HUES6 (cell line): Measurements from ENCODE around the gene TRIO.

Experiments
- H3K27ac ChIP-seq: 2 replicates; pipeline ENCODE4 v1.7.0; 2013; ENCODE audit warnings: low read depth, mild to moderate bottlenecking, low read length, inconsistent platforms
- H3K27me3 ChIP-seq: 2 replicates; pipeline ENCODE4 v1.6.1; 2013; ENCODE audit warnings: low read length; ENCODE audit not compliant: control insufficient read depth, insufficient read depth
- H3K36me3 ChIP-seq: 2 replicates; pipeline ENCODE4 v1.6.1; 2013; ENCODE audit warnings: low read length; ENCODE audit not compliant: control insufficient read depth, insufficient read depth
- H3K4me1 ChIP-seq: 2 replicates; pipeline ENCODE4 v1.6.1; 2013; ENCODE audit warnings: low read length; ENCODE audit not compliant: control insufficient read depth, insufficient read depth
- H3K4me3 ChIP-seq: 2 replicates; pipeline ENCODE4 v1.5.1; 2013; ENCODE audit warnings: low read depth, low read length
- H3K9ac ChIP-seq: one replicate; pipeline ENCODE4 v1.6.1; 2013; ENCODE audit warnings: mild to moderate bottlenecking, low read length
- H3K9me3 ChIP-seq: 2 replicates; pipeline ENCODE4 v1.6.1; 2013; ENCODE audit warnings: low read depth, low read length; ENCODE audit not compliant: control insufficient read depth, insufficient read depth

TRIO gene

GRCh38 chr5:14286574-14287421 lies 143.7 kb downstream of the TRIO start:
- no peaks in the 10 kb centered on the region for H3K9me3 ChIP-seq
- H3K36me3 ChIP-seq, result peaks cover 49% of the 10 kb centered on the region
- H3K27me3 ChIP-seq, result no peaks in the 10 kb centered on the region
- no peak overlapping the region for H3K27ac ChIP-seq
- H3K9ac ChIP-seq, result no peak overlapping the region
- H3K4me3 ChIP-seq, result no peak overlapping the region
- peaks cover 14% of the 10 kb centered on the region for H3K4me1 ChIP-seq

- Histone ChIP-seq H3K27me3 (no peaks in the 10 kb centered on the region), H3K9ac (no peak overlapping the region), H3K27ac (no peak overlapping the region), H3K4me3 (no peak overlapping the region), H3K9me3 (no peaks in the 10 kb centered on the region), H3K36me3 (peaks cover 79% of the 10 kb centered on the region), H3K4me1 (no peaks in the 10 kb centered on the region; the same call in 1 of the 2 replicates)
Observed at GRCh38 chr5:14292766-14293658, 149.9 kb downstream of the TRIO start.

- no peak overlapping the region for H3K9ac ChIP-seq
- H3K4me1 ChIP-seq, result no peaks in the 10 kb centered on the region; the same call in 1 of the 2 replicates
Observed at GRCh38 chr5:14295610-14296009, 152.5 kb downstream of the TRIO start.

GRCh38 chr5:14296533-14297331 lies 153.6 kb downstream of the TRIO start:
- H3K4me1 ChIP-seq, result no peaks in the 10 kb centered on the region; the same call in 1 of the 2 replicates
- H3K4me3 ChIP-seq, result no peak overlapping the region
- no peaks in the 10 kb centered on the region for H3K9me3 ChIP-seq
- peaks cover 88% of the 10 kb centered on the region for H3K36me3 ChIP-seq
- H3K9ac ChIP-seq, result no peak overlapping the region
- H3K27ac ChIP-seq, result no peak overlapping the region
- no peaks in the 10 kb centered on the region for H3K27me3 ChIP-seq

More at GRCh38 chr5:14295610-14296009, 152.5 kb downstream of the TRIO start:
- Histone ChIP-seq H3K4me3 (no peak overlapping the region), H3K27me3 (no peaks in the 10 kb centered on the region), H3K27ac (no peak overlapping the region), H3K36me3 (peaks cover 88% of the 10 kb centered on the region), H3K9me3 (no peaks in the 10 kb centered on the region)

- Histone ChIP-seq H3K9ac (no peak overlapping the region), H3K27ac (no peak overlapping the region), H3K4me1 (no peaks in the 10 kb centered on the region; the same call in 1 of the 2 replicates), H3K27me3 (no peaks in the 10 kb centered on the region), H3K36me3 (peaks cover 79% of the 10 kb centered on the region), H3K9me3 (no peaks in the 10 kb centered on the region), H3K4me3 (no peak overlapping the region)
Observed at GRCh38 chr5:14297697-14298096, 154.6 kb downstream of the TRIO start.

- Histone ChIP-seq H3K27ac (no peak overlapping the region), H3K9me3 (no peaks in the 10 kb centered on the region), H3K4me1 (no peaks in the 10 kb centered on the region; the same call in 1 of the 2 replicates), H3K36me3 (peaks cover 73% of the 10 kb centered on the region), H3K4me3 (no peak overlapping the region), H3K27me3 (no peaks in the 10 kb centered on the region), H3K9ac (no peak overlapping the region)
Observed at GRCh38 chr5:14298126-14298847, 155.1 kb downstream of the TRIO start.

- peaks cover 76% of the 10 kb centered on the region for H3K36me3 ChIP-seq
- H3K27ac ChIP-seq, result no peak overlapping the region
- H3K9me3 ChIP-seq, result no peaks in the 10 kb centered on the region
- no peaks in the 10 kb centered on the region; the same call in 1 of the 2 replicates for H3K4me1 ChIP-seq
- no peaks in the 10 kb centered on the region for H3K27me3 ChIP-seq
- H3K4me3 ChIP-seq, result no peak overlapping the region
- no peak overlapping the region for H3K9ac ChIP-seq
Observed at GRCh38 chr5:14299666-14300065, 156.5 kb downstream of the TRIO start.

- no peak overlapping the region for H3K27ac ChIP-seq
- no peaks in the 10 kb centered on the region for H3K27me3 ChIP-seq
- H3K9ac ChIP-seq, result no peak overlapping the region
- H3K4me3 ChIP-seq, result no peak overlapping the region
- H3K4me1 ChIP-seq, result no peaks in the 10 kb centered on the region
- no peaks in the 10 kb centered on the region for H3K9me3 ChIP-seq
- H3K36me3 ChIP-seq, result peaks cover 76% of the 10 kb centered on the region
Observed at GRCh38 chr5:14301186-14301585, 158.0 kb downstream of the TRIO start.

GRCh38 chr5:14302330-14302729 lies 159.2 kb downstream of the TRIO start:
- no peak overlapping the region for H3K4me3 ChIP-seq
- peaks cover 72% of the 10 kb centered on the region for H3K36me3 ChIP-seq
- H3K9ac ChIP-seq, result no peak overlapping the region
- H3K27ac ChIP-seq, result no peak overlapping the region
- H3K9me3 ChIP-seq, result no peaks in the 10 kb centered on the region
- H3K27me3 ChIP-seq, result no peaks in the 10 kb centered on the region
- no peaks in the 10 kb centered on the region for H3K4me1 ChIP-seq

GRCh38 chr5:14305045-14305444 lies 161.9 kb downstream of the TRIO start:
- no peaks in the 10 kb centered on the region for H3K4me1 ChIP-seq
- H3K9me3 ChIP-seq, result no peaks in the 10 kb centered on the region
- peaks cover 72% of the 10 kb centered on the region for H3K36me3 ChIP-seq
- H3K9ac ChIP-seq, result no peak overlapping the region
- no peak overlapping the region for H3K4me3 ChIP-seq
- no peaks in the 10 kb centered on the region for H3K27me3 ChIP-seq
- no peak overlapping the region for H3K27ac ChIP-seq
